ENCODE measurements around the gene ACP2. TPM values are rescaled to one million over a fixed set of nuclear protein-coding genes. Genes with fewer than 3 reads are reported as not detected.

The ACP2 gene
- 40.8 and 46.3 TPM in 2 replicates for total RNA-seq

GRCh38 chr11:47248664-47249377, at the start of gene ACP2:
TSS of gene ACP2 (minus strand) at chr11:47248814. CDS start at chr11:47248789, 25 bp downstream.

GRCh38 chr11:47269829-47270305, 21.3 kb upstream of the ACP2 start, which contains the start of gene MADD:
TSS of gene MADD (plus strand) at chr11:47270133.

GRCh38 chr11:47257517-47258316, 9.1 kb upstream of the ACP2 start, which contains the start of gene NR1H3:
TSS of gene NR1H3 (plus strand) at chr11:47257996. CDS start at chr11:47259217, 1,221 bp downstream.

Other genes with a start within 250 kb of the ACP2 start
- 128 and 138 TPM in 2 replicates for gene ARFGAP2, start 71.9 kb downstream of the ACP2 start, total RNA-seq
- gene PACSIN3, start 62.4 kb downstream of the ACP2 start, total RNA-seq: 8.3 and 12.8 TPM in 2 replicates
- 92.5 and 96.3 TPM in 2 replicates for gene DDB2, start 33.8 kb downstream of the ACP2 start, total RNA-seq
- gene NR1H3, start 9.2 kb upstream of the ACP2 start, total RNA-seq: 7.9 and 9.7 TPM in 2 replicates
- 15.3 and 15.6 TPM in 2 replicates for gene MADD, start 21.3 kb upstream of the ACP2 start, total RNA-seq
- not detected in 2 replicates for gene MYBPC3, start 103.9 kb upstream of the ACP2 start, total RNA-seq
- not detected in 2 replicates for gene SPI1, start 129.7 kb upstream of the ACP2 start, total RNA-seq
- gene SLC39A13, start 159.8 kb upstream of the ACP2 start, total RNA-seq: 99.1 and 101 TPM in 2 replicates
- 220 and 250 TPM in 2 replicates for gene PSMC3, start 177.6 kb upstream of the ACP2 start, total RNA-seq
- gene RAPSN, start 200.3 kb upstream of the ACP2 start, total RNA-seq: not detected in 2 replicates